ENCODE data around the gene ANK3. TPM values are rescaled to one million over a fixed set of nuclear protein-coding genes. Genes with fewer than 3 reads are reported as not detected.

The ANK3 gene
- total and polyA plus RNA-seq, 2 experiments from 2014 or later = 0.14 to 0.54 TPM

DNA sequence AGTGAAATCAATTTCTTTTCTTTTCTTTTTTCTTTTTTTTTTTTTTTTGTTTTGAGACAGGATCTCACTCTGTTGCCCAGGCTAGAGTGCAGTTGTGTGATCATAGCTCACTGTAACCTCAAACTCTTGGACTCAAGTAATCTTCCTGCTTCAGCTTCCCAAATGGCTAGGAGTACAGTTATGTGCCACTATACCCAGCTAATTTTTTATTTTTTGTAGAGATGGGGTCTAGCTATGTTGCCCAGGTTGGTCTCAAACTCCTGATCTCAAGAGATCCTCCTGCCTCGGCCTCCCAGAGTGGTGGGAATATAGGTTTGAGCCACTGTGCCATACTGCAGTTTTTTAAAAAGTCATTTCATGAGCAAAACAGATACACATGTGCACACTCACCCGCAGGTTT lies 79.8 kb downstream of the ANK3 start:
- DNase-seq = no peak
- Histone ChIP-seq H4K20me1 (ENCODE audit: insufficient read depth) (no peaks in the 10 kb centered on the region), H2AFZ (no peak overlapping the region), H3K4me3 (no peak overlapping the region), H3K4me1 (ENCODE audit: insufficient read depth) (peaks cover 26% of the 10 kb centered on the region), H3K9me2 (ENCODE audit: insufficient read depth) (no peaks in the 10 kb centered on the region), H3K27me3 (replicated peaks; ENCODE audit: insufficient read depth) (no peaks in the 10 kb centered on the region), H3F3A (ENCODE audit: insufficient read depth) (peaks cover 11% of the 10 kb centered on the region), H3K4me2 (ENCODE audit: unreplicated experiment) (no peak overlapping the region), H3K27ac (no peak overlapping the region), H3K9me3 (ENCODE audit: low read depth) (no peaks in the 10 kb centered on the region), H3K36me3 (ENCODE audit: low read depth) (no peaks in the 10 kb centered on the region), H3K9ac (no peak overlapping the region), H3K79me2 (ENCODE audit: insufficient read depth) (no peaks in the 10 kb centered on the region)
- TF ChIP-seq EZH2 (IDR thresholded peaks at IDR 0.05; ENCODE audit: insufficient read depth, poor library complexity, severe bottlenecking) (no peak), EZH2phosphoT487 (IDR thresholded peaks at IDR 0.05; ENCODE audit: insufficient read depth, low read depth) (no peak)
- 93 to 95% methylated on average over 2 of the region's 2 CpGs for WGBS, 2 experiments (ENCODE audit: low coverage in 1 of 2, low lambda C conversion rate in 2 of 2, missing lambda C conversion rate in 2 of 2)
- in situ Hi-C loops (cut with MboI) = no loop called here

- H3K4me1 ChIP-seq (ENCODE audit: insufficient read depth) = peaks cover 22% of the 10 kb centered on the region
- in situ Hi-C loops (cut with MboI) = no loop called here
- H3K4me3 ChIP-seq = no peak overlapping the region
- DNase-seq = no peak
- TF ChIP-seq EZH2 (IDR thresholded peaks at IDR 0.05; ENCODE audit: insufficient read depth, poor library complexity, severe bottlenecking) (no peak), EZH2phosphoT487 (IDR thresholded peaks at IDR 0.05; ENCODE audit: insufficient read depth, low read depth) (no peak)
- H3K9me3 ChIP-seq (ENCODE audit: low read depth) = no peaks in the 10 kb centered on the region
- H3K36me3 ChIP-seq (ENCODE audit: low read depth) = no peaks in the 10 kb centered on the region
- H3K79me2 ChIP-seq (ENCODE audit: insufficient read depth) = no peaks in the 10 kb centered on the region
- no peak overlapping the region for H3K9ac ChIP-seq
- H3K4me2 ChIP-seq (ENCODE audit: unreplicated experiment) = no peak overlapping the region
- no peaks in the 10 kb centered on the region for H3K27me3 ChIP-seq (replicated peaks; ENCODE audit: insufficient read depth)
- H3K9me2 ChIP-seq (ENCODE audit: insufficient read depth) = no peaks in the 10 kb centered on the region
- H4K20me1 ChIP-seq (ENCODE audit: insufficient read depth) = no peaks in the 10 kb centered on the region
- H3F3A ChIP-seq (ENCODE audit: insufficient read depth) = peaks cover 11% of the 10 kb centered on the region
- H2AFZ ChIP-seq = no peak overlapping the region
- no peak overlapping the region for H3K27ac ChIP-seq
Measured at GRCh38 chr10:60309371-60309770, 80.3 kb downstream of the ANK3 start.

DNA sequence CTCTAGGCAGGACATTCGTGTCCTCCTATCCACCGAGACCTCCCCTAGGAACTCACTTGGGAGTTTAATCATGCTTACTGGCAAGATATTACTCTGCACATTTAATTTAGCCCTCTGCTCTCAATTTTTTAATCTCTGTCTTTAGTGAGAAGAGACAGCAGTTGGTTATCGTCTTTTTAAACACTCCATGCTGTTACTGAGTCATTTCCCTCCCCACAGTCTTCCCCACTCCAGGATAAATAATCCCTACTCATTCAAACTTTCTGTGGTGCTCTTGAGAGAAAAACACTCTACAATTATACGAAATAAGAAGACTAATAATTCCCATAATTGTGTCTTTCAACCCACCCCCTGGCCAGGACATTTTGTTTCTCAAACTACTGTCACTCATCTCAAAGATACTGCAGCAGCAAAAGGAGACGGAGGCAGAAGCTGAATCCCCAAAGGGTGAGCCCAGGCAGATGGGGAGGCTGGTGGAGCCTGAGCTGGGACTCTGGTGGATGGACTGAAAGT lies 84.2 kb downstream of the ANK3 start:
- Histone ChIP-seq H3K9ac (no peak overlapping the region), H3K27me3 (replicated peaks; ENCODE audit: insufficient read depth) (no peaks in the 10 kb centered on the region), H3K4me2 (ENCODE audit: unreplicated experiment) (peak overlapping the region; percentile 28), H2AFZ (peak overlapping the region; percentile 78), H3F3A (ENCODE audit: insufficient read depth) (no peaks in the 10 kb centered on the region), H3K9me2 (ENCODE audit: insufficient read depth) (no peaks in the 10 kb centered on the region), H3K27ac (no peak overlapping the region; the same call in 1 of the 2 replicates), H4K20me1 (ENCODE audit: insufficient read depth) (no peaks in the 10 kb centered on the region), H3K36me3 (ENCODE audit: low read depth) (no peaks in the 10 kb centered on the region), H3K4me1 (ENCODE audit: insufficient read depth) (peaks cover 6% of the 10 kb centered on the region), H3K4me3 (peak overlapping the region; percentile 31; the same call in 1 of the 2 replicates), H3K79me2 (ENCODE audit: insufficient read depth) (no peaks in the 10 kb centered on the region), H3K9me3 (ENCODE audit: low read depth) (no peaks in the 10 kb centered on the region)
- 30 to 31% methylated on average over 5 of the region's 5 CpGs for WGBS, 2 experiments (ENCODE audit: low coverage in 1 of 2, low lambda C conversion rate in 2 of 2, missing lambda C conversion rate in 2 of 2)
- in situ Hi-C loops (cut with MboI) = no loop called here
- peak; percentile 48 for DNase-seq
- TF ChIP-seq EZH2phosphoT487 (IDR thresholded peaks at IDR 0.05; ENCODE audit: insufficient read depth, low read depth) (no peak), EZH2 (IDR thresholded peaks at IDR 0.05; ENCODE audit: insufficient read depth, poor library complexity, severe bottlenecking) (no peak)

- no peak for DNase-seq
- TF ChIP-seq EZH2phosphoT487 (IDR thresholded peaks at IDR 0.05; ENCODE audit: insufficient read depth, low read depth) = no peak
- TF ChIP-seq EZH2 (IDR thresholded peaks at IDR 0.05; ENCODE audit: insufficient read depth, poor library complexity, severe bottlenecking) = no peak
- peak overlapping the region; percentile 31; the same call in 1 of the 2 replicates for H3K4me3 ChIP-seq
- H3K4me1 ChIP-seq (ENCODE audit: insufficient read depth) = peaks cover 6% of the 10 kb centered on the region
- H4K20me1 ChIP-seq (ENCODE audit: insufficient read depth) = no peaks in the 10 kb centered on the region
- WGBS, 2 experiments (ENCODE audit: low coverage in 1 of 2, low lambda C conversion rate in 2 of 2, missing lambda C conversion rate in 2 of 2) = 31 to 38% methylated on average over 2 of the region's 2 CpGs
- H2AFZ ChIP-seq = peak overlapping the region; percentile 78
- no peaks in the 10 kb centered on the region for H3K79me2 ChIP-seq (ENCODE audit: insufficient read depth)
- H3K27me3 ChIP-seq (replicated peaks; ENCODE audit: insufficient read depth) = no peaks in the 10 kb centered on the region
- no peak overlapping the region for H3K9ac ChIP-seq
- in situ Hi-C loops (cut with MboI) = no loop called here
- no peaks in the 10 kb centered on the region for H3K36me3 ChIP-seq (ENCODE audit: low read depth)
- no peak overlapping the region; the same call in 1 of the 2 replicates for H3K27ac ChIP-seq
- no peaks in the 10 kb centered on the region for H3F3A ChIP-seq (ENCODE audit: insufficient read depth)
- H3K9me3 ChIP-seq (ENCODE audit: low read depth) = no peaks in the 10 kb centered on the region
- H3K4me2 ChIP-seq (ENCODE audit: unreplicated experiment) = peak overlapping the region; percentile 28
- no peaks in the 10 kb centered on the region for H3K9me2 ChIP-seq (ENCODE audit: insufficient read depth)
Measured at GRCh38 chr10:60304829-60305379, 84.8 kb downstream of the ANK3 start.
